Cardiac fibroblast (primary cell): ENCODE data around the gene GLIS1.
"Not testable (repeated sequence)": the region's sequence is repeated elsewhere in the genome, so short reads cannot be mapped to it uniquely, and the experiment has no call there.

Experiments used
- DNase-seq, 2 donors: peaks; one replicate each; pipeline versions ENCODE4 v3.0.0 to v3.0.0-alpha.2; 2010; ENCODE audit warnings: low read depth in 2 of 2
- H3K4me3 ChIP-seq, 2 donors: replicated peaks in 1 of 2; 1 replicate in 1 of 2; 2 replicates in 1 of 2; pipeline ENCODE4 v1.5.1; 2011; ENCODE audit warnings: low read depth in 2 of 2, low read length in 2 of 2, mild to moderate bottlenecking in 2 of 2, moderate library complexity in 1 of 2
- TF ChIP-seq, protein P1 (sequence below): IDR thresholded peaks from one replicate; pipeline ENCODE4 v1.5.1; 2011; ENCODE audit warnings: low read depth, mild to moderate bottlenecking, low read length, inconsistent platforms

The GLIS1 gene

DNA sequence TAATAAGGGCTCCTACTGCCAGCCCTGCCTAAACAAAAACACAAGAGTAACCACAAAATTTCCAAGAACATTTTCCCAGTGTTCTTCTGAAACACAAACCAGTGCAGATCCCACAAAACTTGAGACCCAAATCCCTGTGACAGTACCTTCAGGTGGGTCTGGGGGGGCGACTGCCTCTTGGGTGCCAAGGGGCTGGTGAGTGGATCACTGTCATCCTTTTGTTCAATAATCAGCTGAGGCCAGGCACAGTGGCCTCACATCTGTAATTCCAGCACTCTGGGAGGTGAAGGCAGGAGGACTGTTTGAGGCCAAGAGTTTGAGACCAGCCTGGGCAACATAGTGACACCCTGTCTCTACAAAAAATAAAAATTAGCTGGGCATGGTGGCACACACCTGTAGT, 87.6 kb downstream of the GLIS1 start:
- H3K4me3 ChIP-seq, result no peak overlapping the region
- no peak for DNase-seq
- TF ChIP-seq, protein P1, sequence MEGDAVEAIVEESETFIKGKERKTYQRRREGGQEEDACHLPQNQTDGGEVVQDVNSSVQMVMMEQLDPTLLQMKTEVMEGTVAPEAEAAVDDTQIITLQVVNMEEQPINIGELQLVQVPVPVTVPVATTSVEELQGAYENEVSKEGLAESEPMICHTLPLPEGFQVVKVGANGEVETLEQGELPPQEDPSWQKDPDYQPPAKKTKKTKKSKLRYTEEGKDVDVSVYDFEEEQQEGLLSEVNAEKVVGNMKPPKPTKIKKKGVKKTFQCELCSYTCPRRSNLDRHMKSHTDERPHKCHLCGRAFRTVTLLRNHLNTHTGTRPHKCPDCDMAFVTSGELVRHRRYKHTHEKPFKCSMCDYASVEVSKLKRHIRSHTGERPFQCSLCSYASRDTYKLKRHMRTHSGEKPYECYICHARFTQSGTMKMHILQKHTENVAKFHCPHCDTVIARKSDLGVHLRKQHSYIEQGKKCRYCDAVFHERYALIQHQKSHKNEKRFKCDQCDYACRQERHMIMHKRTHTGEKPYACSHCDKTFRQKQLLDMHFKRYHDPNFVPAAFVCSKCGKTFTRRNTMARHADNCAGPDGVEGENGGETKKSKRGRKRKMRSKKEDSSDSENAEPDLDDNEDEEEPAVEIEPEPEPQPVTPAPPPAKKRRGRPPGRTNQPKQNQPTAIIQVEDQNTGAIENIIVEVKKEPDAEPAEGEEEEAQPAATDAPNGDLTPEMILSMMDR, result no peak

DNA sequence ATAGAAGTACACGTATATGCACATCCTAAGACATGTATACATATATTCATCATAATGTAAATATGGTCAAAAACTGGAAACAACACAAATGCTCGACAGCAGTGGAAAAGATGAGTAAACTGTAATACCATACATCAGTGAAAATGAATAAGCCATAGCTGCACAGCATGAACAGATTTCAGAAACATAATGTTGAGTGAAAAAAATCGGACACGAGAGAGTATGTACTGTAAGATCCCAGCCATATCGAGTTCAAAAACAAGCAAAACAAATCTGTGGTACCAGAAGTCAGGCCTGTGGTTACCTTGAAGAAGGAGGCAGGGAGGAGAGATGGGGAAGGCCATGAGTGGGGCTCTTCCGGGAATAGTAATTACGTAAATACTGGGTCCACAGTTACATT, 90.4 kb downstream of the GLIS1 start:
- DNase-seq, result no peak
- TF ChIP-seq, protein P1, result no peak
- no peak overlapping the region for H3K4me3 ChIP-seq

DNA sequence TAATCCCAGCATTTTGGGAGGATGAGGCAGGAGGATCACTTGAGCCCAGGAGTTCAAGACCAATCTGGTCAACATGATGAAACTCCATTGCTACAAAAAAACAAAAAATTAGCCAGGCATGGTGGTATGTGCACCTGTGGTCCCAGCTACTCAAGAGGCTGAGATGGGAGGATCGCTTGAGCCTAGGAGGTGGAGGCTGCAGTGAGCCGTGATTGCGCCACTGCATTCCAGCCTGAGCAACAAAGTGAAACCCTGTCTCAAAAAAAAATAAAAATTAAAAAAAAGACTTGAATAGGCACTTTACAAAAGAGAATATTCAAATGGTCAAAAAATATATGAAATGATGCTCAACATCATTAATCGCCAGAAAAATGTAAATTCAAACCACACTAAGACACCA, 91.0 kb downstream of the GLIS1 start:
- not testable (repeated sequence) for DNase-seq, H3K4me3 ChIP-seq

GRCh38 chr1:53646732-53647131, 92.2 kb downstream of the GLIS1 start:
- TF ChIP-seq, protein P1, result no peak
- DNase-seq, result no peak
- H3K4me3 ChIP-seq, result no peak overlapping the region

- no peak for DNase-seq
- TF ChIP-seq, protein P1, result no peak
- H3K4me3 ChIP-seq, result no peak overlapping the region
Measured at GRCh38 chr1:53645690-53646078, 93.3 kb downstream of the GLIS1 start.

DNA sequence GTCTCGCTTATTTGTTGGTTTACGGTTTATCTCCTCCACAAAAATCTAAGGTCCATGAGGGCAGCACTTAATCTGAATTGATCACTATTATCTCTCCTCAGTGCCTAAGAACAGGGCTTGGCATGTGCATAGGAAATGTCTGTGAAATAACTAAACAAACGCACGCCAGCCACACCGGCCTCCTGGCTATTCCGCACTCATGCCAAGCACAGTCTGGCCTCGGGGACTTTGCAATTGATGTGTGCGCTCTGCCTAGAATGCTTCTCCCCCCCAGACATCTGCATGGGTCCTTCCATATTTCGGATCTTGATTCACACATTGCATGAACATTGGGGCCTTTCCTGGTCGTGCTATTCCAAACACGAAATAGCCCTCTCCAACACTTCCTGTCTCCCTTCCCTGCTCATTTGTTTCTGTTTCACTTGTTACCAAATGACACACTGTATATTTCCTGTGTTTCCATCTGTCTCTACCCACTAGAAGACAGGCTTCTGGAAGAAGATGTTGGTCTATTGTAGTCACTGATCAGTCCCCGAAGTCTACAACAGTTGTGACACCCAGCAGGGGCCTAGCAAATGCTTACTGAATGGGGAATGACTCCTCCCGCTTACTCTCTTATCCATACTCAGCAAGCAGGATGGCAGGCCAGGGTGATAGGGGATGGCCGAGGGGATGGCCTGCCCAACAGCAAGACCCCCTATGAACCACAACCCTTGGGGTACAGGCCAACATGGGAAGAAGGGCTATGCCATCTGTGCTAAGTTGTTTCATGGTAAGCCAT, 93.9 kb downstream of the GLIS1 start:
- no peak overlapping the region for H3K4me3 ChIP-seq
- DNase-seq, result no peak
- TF ChIP-seq, protein P1, result no peak

GRCh38 chr1:53644496-53644895, 94.5 kb downstream of the GLIS1 start:
- H3K4me3 ChIP-seq, result no peak overlapping the region
- DNase-seq, result no peak
- TF ChIP-seq, protein P1, result no peak
